ENCODE data around the gene EBF3.

- TF ChIP-seq, protein P1, sequence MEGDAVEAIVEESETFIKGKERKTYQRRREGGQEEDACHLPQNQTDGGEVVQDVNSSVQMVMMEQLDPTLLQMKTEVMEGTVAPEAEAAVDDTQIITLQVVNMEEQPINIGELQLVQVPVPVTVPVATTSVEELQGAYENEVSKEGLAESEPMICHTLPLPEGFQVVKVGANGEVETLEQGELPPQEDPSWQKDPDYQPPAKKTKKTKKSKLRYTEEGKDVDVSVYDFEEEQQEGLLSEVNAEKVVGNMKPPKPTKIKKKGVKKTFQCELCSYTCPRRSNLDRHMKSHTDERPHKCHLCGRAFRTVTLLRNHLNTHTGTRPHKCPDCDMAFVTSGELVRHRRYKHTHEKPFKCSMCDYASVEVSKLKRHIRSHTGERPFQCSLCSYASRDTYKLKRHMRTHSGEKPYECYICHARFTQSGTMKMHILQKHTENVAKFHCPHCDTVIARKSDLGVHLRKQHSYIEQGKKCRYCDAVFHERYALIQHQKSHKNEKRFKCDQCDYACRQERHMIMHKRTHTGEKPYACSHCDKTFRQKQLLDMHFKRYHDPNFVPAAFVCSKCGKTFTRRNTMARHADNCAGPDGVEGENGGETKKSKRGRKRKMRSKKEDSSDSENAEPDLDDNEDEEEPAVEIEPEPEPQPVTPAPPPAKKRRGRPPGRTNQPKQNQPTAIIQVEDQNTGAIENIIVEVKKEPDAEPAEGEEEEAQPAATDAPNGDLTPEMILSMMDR (IDR thresholded peaks at IDR 0.05): no peak
- no peak for TF ChIP-seq EZH2phosphoT487 (IDR thresholded peaks at IDR 0.05)
- TF ChIP-seq EZH2 (IDR thresholded peaks at IDR 0.05): no peak
Observed at GRCh38 chr10:129922598-129923123, 41.4 kb downstream of the EBF3 start.
